AG04450 (cell line): ENCODE measurements around the gene GALNT7. TPM values are rescaled to one million over a fixed set of nuclear protein-coding genes. Genes with fewer than 3 reads are reported as not detected.
"Not testable (repeated sequence)": the region's sequence is repeated elsewhere in the genome, so short reads cannot be mapped to it uniquely, and the experiment has no call there.

Source experiments
- CTCF ChIA-PET: fragments of 300-600, 350-600 bp; formaldehyde crosslinking; extraction: SDS; loops from one replicate; lab custom pipeline; 2022; ENCODE audit warnings: antibody characterized with exemption, inconsistent platforms; lab: Charles Lee
- POLR2A ChIA-PET: fragments of 350-600 bp; formaldehyde crosslinking; extraction: SDS; loops from one replicate; lab custom pipeline; 2021; ENCODE audit warnings: antibody characterized with exemption, inconsistent platforms; lab: Yijun Ruan, JAX
- DNase-seq: peaks from one replicate; pipeline ENCODE4 v3.0.0-alpha.2; 2011; ENCODE audit warnings: low read depth, low spot score
- H3K27ac ChIP-seq: one replicate; pipeline ENCODE4 v1.5.1; 2012; ENCODE audit warnings: low read depth, low read length, control low read depth
- H3K27me3 ChIP-seq: one replicate; pipeline ENCODE4 v1.6.0; 2012; ENCODE audit warnings: low read length; ENCODE audit not compliant: control insufficient read depth, insufficient read depth
- H3K4me3 ChIP-seq: 2 replicates; pipeline ENCODE4 v1.5.1; 2011; ENCODE audit warnings: mild to moderate bottlenecking, low read depth, low read length, control low read depth
- H3K9me3 ChIP-seq: 2 replicates; pipeline ENCODE4 v1.5.1; 2012; ENCODE audit warnings: low read length; ENCODE audit not compliant: control insufficient read depth, insufficient read depth
- CTCF ChIP-seq: IDR thresholded peaks from 2 replicates; pipeline ENCODE4 v1.5.1; 2011; ENCODE audit warnings: low read depth, low read length, control low read depth, inconsistent platforms
- polyA minus RNA-seq: library from RNA; depleted of rRNA, polyadenylated mRNA; stranded (reverse); fragments of >200 nt; gene quantifications from 2 replicates; pipeline ENCODE4 v1.2.3, GENCODE V29; 2011; rRNA and poly(A)+ RNA removed
- polyA plus RNA-seq: library from polyadenylated mRNA; depleted of rRNA; stranded (reverse); fragments of >200 nt; gene quantifications from 2 replicates; pipeline ENCODE4 v1.2.3, GENCODE V29; 2011; rRNA removed

GALNT7 gene
- polyA plus RNA-seq (30.9 and 47.6 TPM in 2 replicates), polyA minus RNA-seq (29.1 and 38.3 TPM in 2 replicates)

- ChIA-PET CTCF (interaction anchor here (0.6 to 3.6 kb wide), 5 partner anchors 54 to 155 kb away, joined by 3 to 24 read pairs (median 6); no protein-coding TSS in a partner anchor), POLR2A (interaction anchor here (0.9 to 1.4 kb wide), 6 partner anchors 13 to 166 kb away, joined by 3 to 8 read pairs (median 4); partner anchors contain the start of gene HMGB2)
- Histone ChIP-seq H3K27ac (peak within 1 kb of the TSS; percentile 68), H3K4me3 (peak within 1 kb of the TSS; percentile 87), H3K9me3 (no peaks in the 10 kb centered on the region), H3K27me3 (no peaks in the 10 kb centered on the region)
- no peak for DNase-seq
- TF ChIP-seq CTCF: no peak
These were observed at the start of gene GALNT7 for GRCh38 chr4:173168396-173169177. Gene GALNT7, plus strand, starts transcription at chr4:173168811. Its CDS starts 25 bp downstream, at chr4:173168836.

GRCh38 chr4:173118819-173119218, 49.8 kb upstream of the GALNT7 start:
- H3K27me3 ChIP-seq, H3K27ac ChIP-seq, DNase-seq, POLR2A ChIA-PET, H3K9me3 ChIP-seq, CTCF ChIA-PET, H3K4me3 ChIP-seq: not testable (repeated sequence)

GRCh38 chr4:173119818-173120217, 48.8 kb upstream of the GALNT7 start:
- no peak for DNase-seq
- H3K4me3 ChIP-seq: no peak overlapping the region
- CTCF ChIA-PET: no interaction called here
- POLR2A ChIA-PET: no interaction called here
- no peaks in the 10 kb centered on the region for H3K27me3 ChIP-seq
- H3K27ac ChIP-seq: no peak overlapping the region
- no peaks in the 10 kb centered on the region for H3K9me3 ChIP-seq
- TF ChIP-seq CTCF: no peak

GRCh38 chr4:173121076-173121561, 47.5 kb upstream of the GALNT7 start:
- DNase-seq: no peak
- CTCF ChIA-PET: interaction anchor here (0.7 kb wide), 2 partner anchors 143 to 181 kb away, joined by 3 read pairs; no protein-coding TSS in a partner anchor
- Histone ChIP-seq H3K27ac (no peak overlapping the region), H3K27me3 (no peaks in the 10 kb centered on the region), H3K9me3 (no peaks in the 10 kb centered on the region), H3K4me3 (no peak overlapping the region)
- POLR2A ChIA-PET: no interaction called here
- TF ChIP-seq CTCF: no peak

- ChIA-PET POLR2A (no interaction called here), CTCF (no interaction called here)
- H3K27ac ChIP-seq: no peak overlapping the region
- no peaks in the 10 kb centered on the region for H3K9me3 ChIP-seq
- no peak for DNase-seq
- TF ChIP-seq CTCF: no peak
- no peak overlapping the region for H3K4me3 ChIP-seq
- peaks cover 2% of the 10 kb centered on the region for H3K27me3 ChIP-seq
These were observed 44.3 kb upstream of the GALNT7 start for GRCh38 chr4:173124209-173124865.
